MCF 10A (cell line): ENCODE results near the gene CADM4. TPM values are rescaled to one million over a fixed set of nuclear protein-coding genes. Genes with fewer than 3 reads are reported as not detected.
A peak's percentile ranks its signal among the peaks of the same experiment; 100 is the strongest.
"Not testable (repeated sequence)": the region's sequence is repeated elsewhere in the genome, so short reads cannot be mapped to it uniquely, and the experiment has no call there.

Experiments used
- BruUV-seq: library from RNA; stranded (reverse); fragments of 400-500 nt; replicated peaks from 2 replicates; lab custom pipeline; 2021; lab: Mats Ljungman, UMichigan
- CTCF ChIA-PET: fragments of 300-600 bp; sonication (Branson Sonifier 250); formaldehyde crosslinking; extraction: SDS; loops from one replicate; lab custom pipeline; 2021; ENCODE audit warnings: antibody characterized with exemption, inconsistent platforms; lab: Yijun Ruan, JAX
- POLR2A ChIA-PET: fragments of 300-600, 350-650 bp; sonication (Branson Sonifier 250); formaldehyde crosslinking; extraction: SDS; loops from one replicate; lab custom pipeline; 2020; ENCODE audit warnings: antibody characterized with exemption, inconsistent platforms; lab: Yijun Ruan, JAX
- DNase-seq: peaks from one replicate; pipeline ENCODE4 v3.0.0-alpha.2; 2018; ENCODE audit not compliant: unreplicated experiment
- H3K27ac Mint-ChIP-seq: one replicate; pipeline ENCODE4 v1.8.0; 2022; ENCODE audit warnings: mild to moderate bottlenecking, low read depth, mixed read lengths; ENCODE audit not compliant: unreplicated experiment
- H3K27me3 Mint-ChIP-seq: one replicate; pipeline ENCODE4 v1.8.0; 2022; ENCODE audit warnings: mixed read lengths; ENCODE audit not compliant: insufficient read depth, unreplicated experiment
- H3K36me3 Mint-ChIP-seq: one replicate; pipeline ENCODE4 v1.8.0; 2022; ENCODE audit warnings: mild to moderate bottlenecking, moderate library complexity, mixed read lengths; ENCODE audit not compliant: insufficient read depth, unreplicated experiment
- H3K4me1 Mint-ChIP-seq: one replicate; pipeline ENCODE4 v1.8.0; 2022; ENCODE audit warnings: mixed read lengths; ENCODE audit not compliant: insufficient read depth, unreplicated experiment
- H3K4me3 Mint-ChIP-seq: one replicate; pipeline ENCODE4 v1.8.0; 2022; ENCODE audit warnings: mild to moderate bottlenecking, moderate library complexity, mixed read lengths; ENCODE audit not compliant: unreplicated experiment
- H3K9me3 Mint-ChIP-seq: one replicate; pipeline ENCODE4 v1.8.0; 2022; ENCODE audit warnings: mixed read lengths; ENCODE audit not compliant: unreplicated experiment
- CTCF ChIP-seq: fragments of 200-600 bp; IDR thresholded peaks from one replicate; pipeline ENCODE4 v1.8.0; 2022; ENCODE audit warnings: antibody characterized with exemption, mild to moderate bottlenecking; ENCODE audit not compliant: unreplicated experiment
- intact Hi-C: fragments of 100-400 bp; cut with micrococcal nuclease; formaldehyde crosslinking; loops from 2 replicates; pipeline ENCODE4 v1.14.1; 2022
- total RNA-seq: library from RNA; stranded (reverse); gene quantifications from 2 replicates; pipeline ENCODE4 v1.2.3, GENCODE V29; 2022

The CADM4 gene
- total RNA-seq, 1 experiment from 2014 or later = 3.2 TPM

GRCh38 chr19:43651758-43652545 is 12.3 kb upstream of the CADM4 start:
- intact Hi-C loops = loop anchor here (1.0 kb wide), 4 partner anchors 56 to 219 kb away; partner anchors contain the start of genes IRGQ and ZNF576
- POLR2A ChIA-PET = interaction anchor here (0.6 to 1.1 kb wide), 3 partner anchors 57 to 217 kb away, joined by 3 to 5 read pairs (median 3); no protein-coding TSS in a partner anchor
- BruUV-seq = no TSS peak
- CTCF ChIA-PET = interaction anchor here (0.6 to 3.1 kb wide), 26 partner anchors 10 to 865 kb away, joined by 3 to 20 read pairs (median 3); partner anchors contain the start of gene ZNF575
- Mint-ChIP-seq H3K9me3 (no peaks in the 10 kb centered on the region), H3K27ac (peak overlapping the region; percentile 42), H3K36me3 (peaks cover 67% of the 10 kb centered on the region), H3K4me3 (no peak overlapping the region), H3K4me1 (no peaks in the 10 kb centered on the region), H3K27me3 (no peaks in the 10 kb centered on the region)
- peak; percentile 59 for TF ChIP-seq CTCF
- DNase-seq = peak; percentile 75

GRCh38 chr19:43650276-43650675 is 10.6 kb upstream of the CADM4 start:
- H3K4me1 Mint-ChIP-seq, BruUV-seq, H3K27me3 Mint-ChIP-seq, POLR2A ChIA-PET, H3K4me3 Mint-ChIP-seq, H3K9me3 Mint-ChIP-seq, intact Hi-C loops, H3K27ac Mint-ChIP-seq, DNase-seq: not testable (repeated sequence)
- CTCF ChIA-PET = interaction anchor here (1.2 kb wide), 1 partner anchor 56 kb away, joined by 3 read pairs; no protein-coding TSS in a partner anchor
- H3K36me3 Mint-ChIP-seq = peaks cover 62% of the 10 kb centered on the region

GRCh38 chr19:43649514-43649913 is 9.9 kb upstream of the CADM4 start:
- Mint-ChIP-seq H3K4me1 (no peaks in the 10 kb centered on the region), H3K27me3 (no peaks in the 10 kb centered on the region), H3K4me3 (no peak overlapping the region), H3K9me3 (no peaks in the 10 kb centered on the region), H3K36me3 (peaks cover 55% of the 10 kb centered on the region), H3K27ac (no peak overlapping the region)
- CTCF ChIA-PET = interaction anchor here (0.7 to 1.2 kb wide), 3 partner anchors 94 to 217 kb away, joined by 3 read pairs; no protein-coding TSS in a partner anchor
- BruUV-seq = no TSS peak
- intact Hi-C loops = no loop called here
- DNase-seq = no peak
- POLR2A ChIA-PET = no interaction called here
- TF ChIP-seq CTCF = no peak

- Mint-ChIP-seq H3K27ac (no peak overlapping the region), H3K4me1 (no peaks in the 10 kb centered on the region), H3K36me3 (peaks cover 49% of the 10 kb centered on the region), H3K27me3 (no peaks in the 10 kb centered on the region), H3K4me3 (no peak overlapping the region), H3K9me3 (no peaks in the 10 kb centered on the region)
- intact Hi-C loops = no loop called here
- POLR2A ChIA-PET = no interaction called here
- no peak for TF ChIP-seq CTCF
- CTCF ChIA-PET = interaction anchor here (0.7 to 1.2 kb wide), 2 partner anchors 93 to 95 kb away, joined by 3 read pairs; no protein-coding TSS in a partner anchor
- BruUV-seq = no TSS peak
- no peak for DNase-seq
Measured at GRCh38 chr19:43648633-43649032, 9.0 kb upstream of the CADM4 start.
